GM21619 (cell line): ENCODE measurements around the gene YIF1A.
"Not testable (repeated sequence)": the region's sequence is repeated elsewhere in the genome, so short reads cannot be mapped to it uniquely, and the experiment has no call there.

Source experiments
- ATAC-seq: cut with Tn5 transposase; IDR thresholded peaks from one replicate; pipeline ENCODE4 v1.9.1; 2021; ENCODE audit not compliant: unreplicated experiment

Gene YIF1A

GRCh38 chr11:66311965-66312548 is 23.1 kb upstream of the YIF1A start:
- ATAC-seq: peak; percentile 67

DNA sequence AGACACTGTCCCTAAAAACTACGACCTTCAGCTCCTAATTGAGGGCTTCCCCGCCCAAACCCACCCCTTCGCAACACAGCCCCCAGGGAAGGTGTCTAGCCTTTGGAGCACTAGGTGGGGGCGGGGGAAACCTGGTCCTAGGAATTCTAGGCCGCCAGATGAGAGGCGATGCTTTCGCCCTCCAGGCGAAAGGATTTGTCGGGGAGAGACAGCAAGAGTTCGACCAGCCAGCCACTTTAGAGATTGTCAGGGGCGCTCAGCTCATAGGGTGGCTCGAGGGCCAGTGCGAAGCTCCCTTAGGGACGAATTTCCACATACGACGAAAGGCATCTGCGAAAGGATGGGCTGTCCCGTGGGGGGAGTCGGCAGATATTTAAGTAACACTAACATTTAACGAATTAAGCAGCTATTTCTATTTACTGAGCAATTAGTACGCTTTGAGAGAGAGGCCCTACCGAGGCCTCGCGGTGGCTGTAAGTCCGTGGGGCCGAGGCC is 22.6 kb upstream of the YIF1A start:
- ATAC-seq: peak; percentile 2

DNA sequence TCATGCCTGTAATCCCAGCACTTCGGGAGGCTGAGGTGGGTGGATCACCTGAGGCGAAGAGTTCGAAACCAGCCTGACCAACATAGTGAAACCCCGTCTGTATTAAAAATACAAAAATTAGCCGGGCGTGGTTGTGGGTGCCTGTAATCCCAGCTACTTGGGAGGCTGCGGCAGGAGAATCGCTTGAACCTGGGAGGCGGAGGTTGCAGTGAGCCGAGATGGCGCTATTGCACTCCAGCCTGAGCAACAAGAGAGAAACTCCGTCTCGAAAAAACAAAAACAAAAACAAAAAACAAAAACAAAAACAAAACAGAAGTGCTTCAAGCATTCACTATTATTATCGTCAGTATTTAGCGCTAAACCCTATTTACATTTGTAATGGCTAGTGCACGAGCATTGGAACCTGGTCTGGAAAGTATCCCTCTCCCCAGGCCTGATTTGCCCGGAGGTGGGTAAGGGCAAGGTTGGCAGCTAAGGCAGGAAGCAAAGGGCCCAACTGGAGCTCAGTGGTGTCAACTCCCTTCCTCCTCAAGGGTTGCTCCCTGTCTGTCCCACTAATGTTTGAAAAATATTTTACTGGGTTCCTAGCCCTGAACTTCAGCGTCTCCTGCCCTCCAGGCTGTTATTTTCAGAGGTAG is 22.0 kb upstream of the YIF1A start:
- ATAC-seq: not testable (repeated sequence)

GRCh38 chr11:66310324-66310723 is 21.4 kb upstream of the YIF1A start:
- no peak for ATAC-seq

GRCh38 chr11:66309475-66309874 is 20.5 kb upstream of the YIF1A start:
- no peak for ATAC-seq

- ATAC-seq: no peak
Measured at GRCh38 chr11:66302656-66303055, 13.7 kb upstream of the YIF1A start.

DNA sequence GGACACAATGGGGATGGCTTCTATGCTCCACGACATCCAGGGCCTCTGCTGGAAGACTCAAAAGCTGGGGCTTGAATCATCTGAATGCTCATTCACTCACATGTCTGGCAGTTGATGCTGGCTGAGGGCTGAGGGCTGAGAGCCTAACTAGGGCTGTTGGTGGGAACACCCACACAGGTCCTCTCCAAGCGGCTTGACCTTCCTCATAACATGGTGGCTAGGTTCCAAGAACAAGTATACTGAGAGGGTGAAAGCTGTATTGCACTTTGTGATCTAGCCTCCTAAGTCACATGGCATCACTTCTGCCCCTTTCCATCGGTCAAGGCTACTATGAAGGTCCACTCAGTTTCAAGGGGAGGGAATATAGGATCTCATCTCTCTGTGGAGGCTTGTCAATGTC is 10.2 kb upstream of the YIF1A start:
- ATAC-seq: no peak

- ATAC-seq: no peak
Measured at GRCh38 chr11:66297610-66298009, 8.7 kb upstream of the YIF1A start.

DNA sequence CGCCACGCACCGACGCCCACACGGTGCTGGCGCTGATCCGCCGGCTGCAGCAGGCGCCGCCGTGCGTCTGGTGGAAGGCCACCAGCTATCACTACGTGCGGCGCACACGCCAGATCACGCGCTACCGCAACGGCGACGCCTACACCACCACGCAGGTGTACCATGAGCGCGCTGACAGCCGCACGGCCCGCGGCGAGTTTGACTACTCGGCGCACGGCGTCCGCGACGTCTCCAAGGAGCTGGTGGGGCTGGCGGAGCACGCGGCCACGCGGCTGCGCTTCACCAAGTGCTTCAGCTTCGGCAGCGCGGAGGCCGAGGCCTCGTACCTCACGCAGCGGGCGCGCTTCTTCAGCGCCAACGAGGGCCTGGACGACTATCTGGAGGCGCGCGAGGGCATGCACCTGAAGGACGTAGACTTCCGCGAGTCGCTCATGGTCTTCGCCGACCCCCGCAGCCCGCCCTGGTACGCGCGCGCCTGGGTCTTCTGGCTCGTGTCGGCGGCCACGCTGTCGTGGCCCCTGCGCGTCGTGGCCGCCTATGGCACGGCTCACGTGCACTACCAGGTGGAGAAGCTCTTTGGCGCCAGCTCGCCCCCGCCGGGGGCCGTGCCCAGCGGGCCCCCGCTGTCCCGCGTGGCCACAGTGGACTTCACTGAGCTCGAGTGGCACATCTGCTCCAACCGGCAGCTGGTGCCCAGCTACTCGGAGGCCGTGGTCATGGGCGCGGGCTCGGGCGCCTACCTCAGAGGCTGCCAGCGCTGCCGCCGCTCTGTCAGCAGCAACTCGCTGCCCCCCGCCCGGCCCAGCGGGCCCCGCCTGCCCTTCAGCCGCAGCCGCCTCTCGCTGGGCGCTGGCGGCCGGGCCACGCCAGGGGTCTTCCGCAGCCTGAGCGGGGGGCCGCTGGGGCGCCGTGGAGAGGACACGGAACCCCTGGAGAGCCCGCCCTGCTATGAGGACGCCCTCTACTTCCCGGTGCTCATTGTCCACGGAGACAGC is 6.0 kb upstream of the YIF1A start:
- ATAC-seq: no peak

GRCh38 chr11:66293777-66294625 is 5.1 kb upstream of the YIF1A start:
- ATAC-seq: no peak

- no peak for ATAC-seq
Measured at GRCh38 chr11:66293352-66293751, 4.4 kb upstream of the YIF1A start.

- ATAC-seq: no peak
Measured at GRCh38 chr11:66292543-66293332, 3.8 kb upstream of the YIF1A start.

DNA sequence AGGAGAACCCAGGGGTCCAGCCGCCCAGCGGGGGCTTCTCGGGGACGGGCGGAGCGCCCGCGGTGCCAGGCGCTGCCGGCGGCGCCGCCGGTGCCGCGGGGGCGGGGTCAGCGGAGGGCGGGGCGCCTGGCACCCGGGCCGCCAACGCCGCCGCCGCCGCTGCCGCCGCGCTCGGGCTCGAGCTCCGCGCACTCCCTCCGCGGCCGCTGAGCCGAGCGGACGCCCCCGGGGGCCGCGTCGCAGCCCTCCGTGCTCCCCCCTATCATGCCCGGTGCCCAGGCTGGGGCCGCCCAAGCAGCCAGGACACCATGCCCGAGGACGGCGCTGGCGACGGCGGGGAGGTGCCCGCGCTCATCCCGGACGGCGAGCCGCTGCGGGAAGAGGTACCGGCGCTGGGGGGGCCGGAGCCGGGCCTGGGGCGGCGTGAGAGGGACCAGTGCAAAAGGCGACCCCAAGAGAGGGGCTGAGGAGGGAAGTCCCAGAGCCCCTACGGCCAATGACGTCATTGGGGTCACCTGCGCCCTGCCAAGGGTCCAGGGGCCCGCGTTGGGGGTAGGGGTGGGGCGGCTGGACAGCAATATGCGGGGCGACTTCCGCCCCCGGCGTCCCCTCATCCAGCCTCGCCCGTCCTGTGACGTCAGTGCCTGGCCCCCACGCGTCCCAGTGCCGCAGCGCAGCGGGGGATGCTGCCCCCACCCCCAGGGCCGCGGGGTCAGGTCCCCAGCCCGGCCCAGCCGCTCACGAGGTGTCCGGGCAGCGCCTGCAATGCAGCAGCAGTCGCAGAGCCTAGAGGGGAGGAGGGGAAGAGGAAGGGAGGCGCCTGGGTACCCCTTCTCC is 3.0 kb upstream of the YIF1A start, which contains the start of gene TMEM151A:
Gene TMEM151A (plus strand): TSS at position 189 of the 837 bp plus-strand sequence. CDS start 120 bp downstream, at position 309.
- no peak for ATAC-seq

DNA sequence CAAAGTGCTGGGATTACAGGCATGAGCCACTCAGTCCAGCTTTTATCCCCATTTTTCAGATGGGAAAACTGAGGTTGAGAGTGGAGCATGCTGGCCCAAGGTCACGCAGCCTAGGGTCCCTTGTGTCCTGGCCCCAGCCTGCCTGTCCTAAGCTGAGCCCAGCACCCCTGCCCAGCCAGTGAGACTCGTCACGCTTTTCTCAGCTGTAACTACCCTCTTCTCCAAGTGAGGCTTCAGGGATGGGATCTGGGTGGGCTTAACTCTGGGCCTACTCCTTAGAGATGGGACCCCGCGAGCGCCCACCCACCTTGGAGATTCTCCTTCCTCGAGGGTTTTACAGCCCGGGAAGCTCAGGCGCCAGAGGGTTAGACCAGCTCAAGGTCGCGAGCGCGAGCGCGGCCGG is 2.4 kb upstream of the YIF1A start:
- ATAC-seq: no peak

DNA sequence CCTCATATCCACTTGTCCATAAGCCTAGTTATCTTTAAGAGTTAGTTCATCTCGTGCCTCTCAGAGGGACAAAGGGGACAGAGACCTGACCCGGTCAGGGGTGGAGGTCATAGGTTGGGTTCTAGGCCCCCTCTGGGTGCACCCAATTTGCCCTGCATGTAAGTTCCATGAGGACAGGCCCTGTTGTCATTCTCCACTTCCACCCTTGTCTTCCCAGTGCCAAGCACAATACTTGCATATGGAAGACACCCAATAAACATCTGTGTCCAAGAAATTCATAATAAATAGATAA is 1.3 kb upstream of the YIF1A start:
- no peak for ATAC-seq

GRCh38 chr11:66289548-66290329 is 796 bp upstream of the YIF1A start:
- ATAC-seq: peak; percentile 36

DNA sequence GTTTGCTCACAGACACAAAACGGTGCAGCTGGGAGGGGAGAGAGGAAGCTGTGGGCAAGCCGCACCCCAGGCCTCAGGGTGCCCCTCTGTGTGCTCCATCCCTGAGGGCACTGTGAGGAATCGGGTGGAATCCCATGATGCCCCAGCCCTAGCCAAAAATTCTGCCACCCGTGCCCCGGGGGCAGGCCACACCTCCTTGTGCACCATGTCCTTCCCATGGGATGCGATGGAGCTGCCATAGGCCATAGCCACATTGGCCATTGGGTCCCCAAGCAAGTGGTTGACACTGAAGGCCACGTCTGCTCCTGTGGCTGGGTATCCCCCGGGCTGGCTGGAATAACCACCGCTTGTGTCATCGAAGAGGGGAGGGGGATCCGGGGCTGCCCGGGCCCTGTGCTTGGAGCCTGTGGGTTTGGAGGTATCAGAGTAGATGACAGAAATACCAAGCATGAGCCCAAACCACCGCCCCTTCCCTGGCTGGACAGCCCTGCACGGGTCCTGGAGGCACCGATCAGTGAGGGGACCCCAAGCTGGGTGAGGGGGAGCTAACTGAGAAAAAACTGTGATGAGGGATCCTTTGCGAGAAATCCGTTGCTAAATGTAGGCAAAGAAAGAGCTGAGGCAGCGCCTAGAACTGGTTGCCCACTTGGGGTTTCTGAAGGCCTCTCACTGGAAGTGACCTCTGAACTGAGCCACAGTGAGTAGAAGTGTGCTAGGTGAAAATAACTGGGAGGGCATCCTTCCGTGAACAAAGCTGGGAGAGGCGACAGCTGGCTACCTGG is 863 bp downstream of the YIF1A start:
- no peak for ATAC-seq
